Myocyte (in vitro differentiated cells): ENCODE data around the gene SHANK2. TPM values are rescaled to one million over a fixed set of nuclear protein-coding genes. Genes with fewer than 3 reads are reported as not detected.
A peak's percentile ranks its signal among the peaks of the same experiment; 100 is the strongest.

ENCODE experiments used
- DNase-seq: peaks from one replicate; pipeline ENCODE4 v3.0.0-alpha.2; 2012; ENCODE audit warnings: low read depth
- total RNA-seq: library from RNA; depleted of rRNA; stranded (reverse); fragments of >200 nt; gene quantifications from 2 replicates; pipeline ENCODE4 v1.2.3, GENCODE V29; 2014

SHANK2 gene
- total RNA-seq, 1 donor from 2014 or later, result 3.8 TPM

- no peak for DNase-seq
Observed at GRCh38 chr11:71223081-71223405, 29.3 kb downstream of the SHANK2 start.

- no peak for DNase-seq
Observed at GRCh38 chr11:71222318-71223080, 29.9 kb downstream of the SHANK2 start.

- no peak for DNase-seq
Observed at GRCh38 chr11:71221821-71222220, 30.6 kb downstream of the SHANK2 start.

GRCh38 chr11:71221201-71221600 is 31.2 kb downstream of the SHANK2 start:
- DNase-seq, result no peak

- DNase-seq, result peak; percentile 18
Observed at GRCh38 chr11:71218789-71219499, 33.4 kb downstream of the SHANK2 start.

- no peak for DNase-seq
Observed at GRCh38 chr11:71215425-71215965, 36.9 kb downstream of the SHANK2 start.

GRCh38 chr11:71214553-71215424 is 37.6 kb downstream of the SHANK2 start:
- no peak for DNase-seq

GRCh38 chr11:71213696-71214552 is 38.5 kb downstream of the SHANK2 start:
- no peak for DNase-seq

GRCh38 chr11:71212871-71213559 is 39.4 kb downstream of the SHANK2 start:
- DNase-seq, result peak; percentile 82

GRCh38 chr11:71211631-71212030 is 40.7 kb downstream of the SHANK2 start:
- DNase-seq, result no peak

GRCh38 chr11:71210861-71211260 is 41.5 kb downstream of the SHANK2 start:
- no peak for DNase-seq

- DNase-seq, result no peak
Observed at GRCh38 chr11:71209656-71210055, 42.7 kb downstream of the SHANK2 start.

GRCh38 chr11:71209181-71209580 is 43.2 kb downstream of the SHANK2 start:
- DNase-seq, result no peak

GRCh38 chr11:71208011-71208774 is 44.2 kb downstream of the SHANK2 start:
- no peak for DNase-seq

GRCh38 chr11:71207563-71207962 is 44.8 kb downstream of the SHANK2 start:
- DNase-seq, result no peak

- peak; percentile 60 for DNase-seq
Observed at GRCh38 chr11:71206186-71206585, 46.2 kb downstream of the SHANK2 start.

GRCh38 chr11:71204748-71205664 is 47.4 kb downstream of the SHANK2 start:
- DNase-seq, result no peak

- no peak for DNase-seq
Observed at GRCh38 chr11:71204294-71204693, 48.1 kb downstream of the SHANK2 start.
